ENCODE measurements around the gene FUT7. TPM values are rescaled to one million over a fixed set of nuclear protein-coding genes. Genes with fewer than 3 reads are reported as not detected.

FUT7 gene
- total RNA-seq, 4 donors from 2014 or later: 0.22 to 0.39 TPM; not detected in 2

- intact Hi-C loops (cut with DNase I; ENCODE audit: low total_unique reads): no loop called here
- no peak for TF ChIP-seq POLR2A (IDR thresholded peaks at IDR 0.05)
- peak in 1 of 3 donors; percentile 48 for TF ChIP-seq CTCF (IDR thresholded peaks at IDR 0.05)
- no peak for DNase-seq (ENCODE audit: low spot score in 2 of 2)
- H3K4me3 ChIP-seq (ENCODE audit: low read depth, poor library complexity, severe bottlenecking): peak within 1 kb of the TSS; percentile 44
- 0% methylated on average over 43 to 47 of the region's 57 CpGs for WGBS, 2 donors
Observed at GRCh38 chr9:137046088-137046787, 14.3 kb upstream of the FUT7 start, which contains the start of gene NPDC1. TSS of gene NPDC1 (minus strand) at chr9:137046177. CDS start at chr9:137045989, 188 bp downstream.

GRCh38 chr9:137045294-137046087, 13.6 kb upstream of the FUT7 start:
- no peak for DNase-seq (ENCODE audit: low spot score in 2 of 2)
- TF ChIP-seq CTCF (IDR thresholded peaks at IDR 0.05) (no peak), POLR2A (IDR thresholded peaks at IDR 0.05) (no peak)
- H3K4me3 ChIP-seq (ENCODE audit: low read depth, poor library complexity, severe bottlenecking): peak overlapping the region; percentile 44
- WGBS, 2 donors: 0 to 6% methylated on average over 20 to 57 of the region's 96 CpGs
- intact Hi-C loops (cut with DNase I; ENCODE audit: low total_unique reads): no loop called here

- no peak for DNase-seq (ENCODE audit: low spot score in 2 of 2)
- intact Hi-C loops (cut with DNase I; ENCODE audit: low total_unique reads): no loop called here
- no peak for TF ChIP-seq POLR2A (IDR thresholded peaks at IDR 0.05)
- no peak for TF ChIP-seq CTCF (IDR thresholded peaks at IDR 0.05)
Observed at GRCh38 chr9:137044502-137045177, 12.8 kb upstream of the FUT7 start.

GRCh38 chr9:137044037-137044436, 12.1 kb upstream of the FUT7 start:
- intact Hi-C loops (cut with DNase I; ENCODE audit: low total_unique reads): no loop called here
- WGBS, 2 donors: 41 to 74% methylated on average over 8 to 11 of the region's 12 CpGs
- DNase-seq (ENCODE audit: low spot score in 2 of 2): no peak
- no peak overlapping the region for H3K4me3 ChIP-seq (ENCODE audit: low read depth, poor library complexity, severe bottlenecking)
- no peak for TF ChIP-seq POLR2A (IDR thresholded peaks at IDR 0.05)
- no peak for TF ChIP-seq CTCF (IDR thresholded peaks at IDR 0.05)

More at GRCh38 chr9:137044502-137045177, 12.8 kb upstream of the FUT7 start:
- H3K4me3 ChIP-seq (ENCODE audit: low read depth, poor library complexity, severe bottlenecking): peak overlapping the region; percentile 28
- 20% methylated on average over 17 of the region's 18 CpGs for WGBS, 2 donors

GRCh38 chr9:137042751-137043727, 11.2 kb upstream of the FUT7 start:
- H3K4me3 ChIP-seq (ENCODE audit: low read depth, poor library complexity, severe bottlenecking): no peak overlapping the region
- TF ChIP-seq POLR2A (IDR thresholded peaks at IDR 0.05) (no peak), CTCF (IDR thresholded peaks at IDR 0.05) (no peak)
- WGBS, 2 donors: 63 to 81% methylated on average over 19 to 32 of the region's 36 CpGs
- intact Hi-C loops (cut with DNase I; ENCODE audit: low total_unique reads): no loop called here
- DNase-seq (ENCODE audit: low spot score in 2 of 2): no peak

Data from lower leg skin (tissue), 4 donors.